Measurements from ENCODE around the gene SPATA20. TPM values are rescaled to one million over a fixed set of nuclear protein-coding genes. Genes with fewer than 3 reads are reported as not detected.

The SPATA20 gene
- total and polyA plus RNA-seq, 2 of the 8 experiments (the other 6 are each of a cell fraction or from before 2014, with no cell fraction given) = 16.2 to 17.5 TPM

DNA sequence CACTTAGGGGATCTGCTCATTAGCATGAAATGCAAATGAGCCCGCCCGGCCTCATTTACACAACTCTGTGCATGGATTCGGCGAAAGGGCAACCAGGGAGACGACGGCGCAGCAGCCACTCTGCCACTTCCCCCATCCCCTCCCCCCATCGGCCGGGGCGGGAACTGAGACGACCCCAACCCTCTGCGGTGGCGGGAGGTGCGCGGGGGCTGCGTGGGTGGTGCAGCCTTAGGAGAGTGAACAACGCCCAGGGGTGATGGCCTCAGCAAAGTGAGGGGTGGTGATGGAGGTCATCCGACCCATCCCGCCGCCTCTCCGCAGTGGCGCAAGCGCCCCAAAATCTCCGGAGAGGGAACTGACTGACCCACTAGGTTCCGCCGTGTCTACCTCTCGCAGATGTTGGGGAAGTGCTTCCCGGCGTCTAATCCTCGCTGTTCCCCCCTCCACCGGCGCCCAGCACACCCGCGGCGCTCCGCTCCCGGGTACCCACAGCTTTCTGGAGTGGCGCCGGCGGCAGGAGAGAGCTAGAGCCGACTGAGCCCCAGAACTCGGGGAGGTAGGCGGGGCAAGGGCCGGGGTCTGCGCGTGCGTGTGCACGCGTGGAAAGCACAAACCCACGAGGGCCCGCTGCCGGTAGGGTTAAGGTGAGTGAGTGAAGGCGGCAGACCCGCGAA, 12.1 kb downstream of the SPATA20 start (continued):
- TF ChIP-seq SIN3A (conservative IDR thresholded peaks at IDR 0.05 in 1 of 2, IDR thresholded peaks at IDR 0.05 in 1 of 2; ENCODE audit: low read depth in 1 of 2, low read length in 2 of 2) (no peak), SP1 (IDR thresholded peaks at IDR 0.05; ENCODE audit: low read depth, low read length) (0 out of 2 replicates have a peak, but pooled peaks have one; percentile 22), CHD2 (IDR thresholded peaks at IDR 0.05; ENCODE audit: low read length) (no peak), ZNF274 (IDR thresholded peaks at IDR 0.05; ENCODE audit: borderline replicate concordance, extremely low read depth, low read length) (no peak), KDM4A (IDR thresholded peaks at IDR 0.05; ENCODE audit: low read depth, low read length, severe bottlenecking) (peak; percentile 72), POLR2AphosphoS5 (IDR thresholded peaks at IDR 0.05; ENCODE audit: low read depth, low read length) (no peak), CHD7 (IDR thresholded peaks at IDR 0.05; ENCODE audit: insufficient replicate concordance, low read length) (no peak)
- TF ChIP-seq, protein P1, sequence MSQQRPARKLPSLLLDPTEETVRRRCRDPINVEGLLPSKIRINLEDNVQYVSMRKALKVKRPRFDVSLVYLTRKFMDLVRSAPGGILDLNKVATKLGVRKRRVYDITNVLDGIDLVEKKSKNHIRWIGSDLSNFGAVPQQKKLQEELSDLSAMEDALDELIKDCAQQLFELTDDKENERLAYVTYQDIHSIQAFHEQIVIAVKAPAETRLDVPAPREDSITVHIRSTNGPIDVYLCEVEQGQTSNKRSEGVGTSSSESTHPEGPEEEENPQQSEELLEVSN (IDR thresholded peaks at IDR 0.05) = no peak
- TF ChIP-seq, protein P2, sequence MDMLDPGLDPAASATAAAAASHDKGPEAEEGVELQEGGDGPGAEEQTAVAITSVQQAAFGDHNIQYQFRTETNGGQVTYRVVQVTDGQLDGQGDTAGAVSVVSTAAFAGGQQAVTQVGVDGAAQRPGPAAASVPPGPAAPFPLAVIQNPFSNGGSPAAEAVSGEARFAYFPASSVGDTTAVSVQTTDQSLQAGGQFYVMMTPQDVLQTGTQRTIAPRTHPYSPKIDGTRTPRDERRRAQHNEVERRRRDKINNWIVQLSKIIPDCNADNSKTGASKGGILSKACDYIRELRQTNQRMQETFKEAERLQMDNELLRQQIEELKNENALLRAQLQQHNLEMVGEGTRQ (IDR thresholded peaks at IDR 0.05; ENCODE audit: low read length) = no peak
